NCI-H82 treated with DMSO at 0.1 percent for 48 hours (cell line): ENCODE data around the gene ACSBG1.
A peak's percentile ranks its signal among the peaks of the same experiment; 100 is the strongest.
"Not testable (repeated sequence)": the region's sequence is repeated elsewhere in the genome, so short reads cannot be mapped to it uniquely, and the experiment has no call there.

Source experiments
- DNase-seq: peaks from one replicate; lab custom pipeline; 2025; ENCODE audit not compliant: unreplicated experiment; lab: John Stamatoyannopoulos, UW

The ACSBG1 gene

DNA sequence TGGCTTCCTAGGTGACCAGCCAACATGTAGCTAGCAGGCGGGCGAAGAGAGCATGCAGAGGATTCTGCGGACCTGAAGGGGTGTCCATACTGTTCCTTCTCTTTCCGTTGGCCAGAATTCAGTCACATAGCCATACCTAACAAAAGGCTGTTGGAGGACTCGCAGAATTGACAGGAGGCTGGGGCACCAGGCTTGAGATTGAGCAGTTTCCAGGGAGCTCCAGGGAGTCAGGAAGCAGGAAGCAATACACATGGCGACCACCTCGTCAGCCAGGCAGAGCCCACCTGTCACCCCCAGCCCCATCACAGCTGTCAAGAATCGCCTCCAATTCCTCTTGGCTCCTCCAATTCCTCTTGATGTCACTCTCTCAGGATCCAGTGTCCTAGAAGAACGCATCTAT is 16.8 kb upstream of the ACSBG1 start:
- DNase-seq, result no peak

DNA sequence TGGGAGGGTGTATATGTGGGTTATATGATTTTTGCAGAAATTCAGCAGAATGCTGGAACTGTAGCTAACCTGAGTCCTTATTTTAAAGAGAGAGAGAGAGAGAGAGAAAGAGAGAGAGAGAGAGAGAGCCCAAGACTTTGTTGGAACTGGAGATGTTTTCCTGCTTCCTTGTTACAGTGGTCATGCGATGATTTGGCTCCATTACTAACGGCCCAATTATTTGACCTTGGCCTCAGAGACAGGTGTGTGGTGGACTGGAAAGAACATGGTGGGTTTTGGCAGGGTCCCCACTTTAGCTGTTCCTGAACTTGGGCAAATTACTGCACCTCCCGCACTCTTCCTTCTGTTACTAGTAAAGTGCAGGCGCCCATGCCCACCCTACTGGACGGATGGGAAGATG is 14.8 kb upstream of the ACSBG1 start:
- DNase-seq, result no peak

DNA sequence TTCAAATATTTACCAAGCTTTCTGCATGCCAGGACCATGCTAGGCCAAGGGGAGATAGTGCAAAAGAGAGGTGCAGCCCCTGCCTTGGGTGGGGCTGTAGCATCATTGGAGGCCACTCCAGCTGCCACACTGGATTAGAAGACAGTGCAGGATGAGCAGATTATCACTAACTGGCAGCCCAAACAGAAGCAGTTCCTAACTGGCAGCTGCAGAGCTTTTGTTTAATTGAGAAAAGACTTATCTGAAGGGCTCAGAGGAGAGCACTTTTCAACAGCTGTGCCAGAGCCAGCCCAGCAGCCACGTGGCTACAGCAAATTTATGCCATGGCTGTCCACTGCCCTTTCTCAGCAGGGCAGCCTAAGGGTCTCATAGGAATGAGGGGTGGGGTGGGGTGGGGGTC is 13.5 kb upstream of the ACSBG1 start:
- DNase-seq, result peak; percentile 14

DNA sequence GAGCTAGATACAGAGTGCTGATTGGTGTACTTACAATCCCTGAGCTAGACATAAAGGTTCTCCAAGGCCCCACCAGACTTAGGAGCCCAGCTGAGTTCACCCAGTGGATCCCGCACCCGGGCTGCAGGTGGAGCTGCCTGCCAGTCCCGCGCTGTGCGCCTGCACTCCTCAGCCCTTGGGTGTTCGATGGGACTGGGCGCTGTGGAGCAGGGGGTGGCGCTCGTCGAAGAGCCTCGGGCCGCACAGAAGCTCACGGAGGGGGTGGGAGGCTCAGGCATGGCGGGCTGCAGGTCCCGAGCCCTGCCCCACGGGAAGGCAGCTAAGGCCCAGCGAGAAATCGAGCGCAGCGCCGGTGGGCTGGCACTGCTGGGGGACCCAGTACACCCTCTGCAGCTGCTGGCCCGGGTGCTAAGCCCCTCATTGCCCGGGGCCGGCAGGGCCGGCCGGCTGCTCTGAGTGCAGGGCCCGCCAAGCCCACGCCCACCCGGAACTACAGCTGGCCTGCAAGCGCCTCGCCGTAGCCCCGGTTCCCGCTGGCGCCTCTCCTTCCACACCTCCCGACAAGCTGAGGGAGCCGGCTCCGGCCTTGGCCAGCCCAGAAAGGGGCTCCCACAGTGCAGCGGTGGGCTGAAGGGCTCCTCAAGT is 11.7 kb upstream of the ACSBG1 start:
- DNase-seq, result not testable (repeated sequence)

DNA sequence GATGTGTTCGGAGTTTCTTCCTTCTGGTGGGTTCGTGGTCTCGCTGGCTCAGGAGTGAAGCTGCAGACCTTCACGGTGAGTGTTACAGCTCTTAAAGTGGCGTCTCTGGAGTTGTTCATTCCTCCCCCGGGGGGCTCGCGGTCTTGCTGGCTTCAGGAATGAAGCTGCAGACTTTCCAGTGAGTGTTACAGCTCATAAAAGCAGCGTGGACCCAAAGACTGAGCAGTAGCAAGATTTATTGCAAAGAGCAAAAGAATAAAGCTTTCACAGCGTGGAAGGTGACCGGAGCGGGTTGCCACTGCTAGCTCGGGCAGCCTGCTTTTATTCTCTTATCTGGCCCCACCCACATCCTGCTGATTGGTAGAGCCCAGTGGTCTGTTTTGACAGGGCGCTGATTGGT is 11.0 kb upstream of the ACSBG1 start:
- DNase-seq, result not testable (repeated sequence)

DNA sequence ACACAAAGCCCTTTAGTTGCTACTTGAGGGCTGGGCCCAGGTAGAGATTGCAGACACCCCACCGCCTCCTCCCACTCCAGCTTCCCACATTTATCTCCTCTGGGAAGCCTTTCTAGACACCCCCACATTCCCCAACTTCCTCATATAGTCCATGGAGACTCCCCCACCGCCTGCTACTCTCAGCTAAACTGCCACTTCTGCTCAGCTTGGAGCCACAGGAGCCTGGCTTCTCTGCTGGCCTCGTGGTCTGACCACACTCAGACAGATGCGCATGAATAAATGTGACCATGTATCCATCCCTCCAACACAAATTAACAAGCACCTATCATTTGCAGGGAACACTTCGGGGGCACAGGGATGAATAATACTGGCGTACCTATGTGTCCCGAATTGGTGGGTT is 10.5 kb upstream of the ACSBG1 start:
- no peak for DNase-seq

DNA sequence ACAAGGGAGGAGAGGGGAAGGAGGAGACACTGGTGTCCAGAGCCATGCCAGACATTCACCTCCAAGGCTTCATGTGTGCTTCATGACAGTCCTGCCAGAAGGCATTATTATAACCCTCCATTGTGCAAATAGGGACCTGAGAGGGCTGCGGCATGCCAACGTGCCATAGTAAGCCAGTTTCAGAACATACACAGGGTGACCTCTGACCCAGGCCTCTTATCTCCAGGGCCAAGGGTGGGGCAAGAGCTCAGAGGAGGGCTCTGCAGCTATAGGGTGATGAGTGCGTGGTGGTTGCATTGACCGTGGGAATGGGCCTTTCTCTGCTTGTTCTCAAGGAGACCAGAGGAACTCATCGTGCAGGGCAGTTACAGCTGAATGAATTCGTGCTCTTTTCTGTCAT is 9.7 kb upstream of the ACSBG1 start:
- DNase-seq, result no peak

DNA sequence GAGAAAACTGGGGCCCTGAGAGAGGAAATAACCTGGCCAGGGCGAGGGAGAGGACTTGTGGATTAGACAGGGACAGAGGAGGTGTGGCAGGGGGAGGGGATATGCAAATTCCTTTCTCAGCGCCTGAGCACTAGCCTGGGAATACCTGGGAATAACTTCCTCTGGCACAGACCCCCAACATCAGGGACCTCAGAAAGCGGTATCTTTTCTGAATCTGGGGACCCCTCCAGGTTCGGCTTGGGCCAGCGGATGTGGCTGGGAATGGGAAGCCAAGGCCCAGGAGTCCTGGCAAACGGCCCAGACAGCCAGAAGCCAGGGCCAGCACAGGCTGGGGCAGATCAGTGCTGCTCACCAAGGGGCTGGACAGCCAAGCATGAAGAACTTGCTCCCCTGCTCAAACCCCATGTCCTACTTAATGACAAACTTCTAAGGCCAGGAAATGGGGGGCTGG is 9.2 kb upstream of the ACSBG1 start:
- peak; percentile 10 for DNase-seq

DNA sequence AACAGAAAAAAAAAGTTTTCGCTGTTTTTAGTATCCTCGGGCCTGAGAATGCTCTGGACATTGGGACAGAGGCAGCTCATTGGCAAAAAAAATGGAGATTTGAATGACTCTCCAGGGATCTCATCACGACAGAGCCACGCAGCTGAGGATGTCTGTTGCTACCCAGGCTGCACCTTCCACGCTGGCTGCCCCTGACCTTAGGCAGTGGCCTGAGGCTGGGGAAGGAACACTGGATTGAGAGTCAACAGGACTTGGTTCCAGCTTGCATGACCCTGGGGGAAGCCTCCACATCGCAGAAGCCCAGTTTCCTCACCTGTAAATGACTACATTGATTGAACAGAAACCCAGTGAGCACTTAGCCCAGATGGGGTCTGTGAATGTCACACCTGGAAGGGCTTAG is 8.7 kb upstream of the ACSBG1 start:
- no peak for DNase-seq

DNA sequence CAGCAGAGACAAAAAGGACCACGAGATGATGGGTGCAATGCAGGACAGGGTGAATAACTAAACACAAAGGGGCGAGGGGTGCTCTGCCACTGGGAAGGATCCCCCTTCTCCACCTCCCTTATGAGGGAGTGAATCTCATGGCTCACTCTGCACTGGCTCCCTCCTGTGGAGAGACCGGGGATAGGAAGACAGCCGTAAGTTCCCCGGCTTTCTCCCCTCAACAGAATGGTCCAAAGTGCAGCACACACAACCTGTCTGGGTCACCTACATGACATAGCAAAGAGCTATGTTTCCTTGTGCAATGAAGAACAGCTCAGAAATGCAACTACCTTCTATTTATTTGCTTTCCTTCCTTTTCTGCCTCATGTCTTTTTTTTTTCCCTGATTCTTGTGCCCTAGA is 7.8 kb upstream of the ACSBG1 start:
- DNase-seq, result no peak

DNA sequence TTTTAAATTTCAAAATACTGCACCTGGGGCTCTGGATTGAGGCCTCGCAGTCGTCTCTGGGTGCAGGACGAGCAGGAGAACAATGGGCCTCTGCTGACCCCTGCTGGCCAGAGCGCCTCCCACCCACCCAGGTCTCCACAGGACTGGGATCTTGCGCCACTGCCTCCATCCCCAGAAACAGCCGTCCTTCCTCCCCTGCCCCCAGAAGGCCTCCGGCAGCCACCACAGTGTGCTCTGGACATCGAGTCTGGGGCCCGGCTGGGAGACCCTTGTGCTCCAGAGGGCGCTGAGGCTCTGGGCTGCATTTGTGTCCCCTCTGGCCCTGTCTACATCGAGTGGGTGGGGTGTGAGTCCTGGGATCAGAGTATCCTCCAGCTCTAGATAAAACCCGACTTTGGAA is 6.7 kb upstream of the ACSBG1 start:
- DNase-seq, result peak; percentile 28

DNA sequence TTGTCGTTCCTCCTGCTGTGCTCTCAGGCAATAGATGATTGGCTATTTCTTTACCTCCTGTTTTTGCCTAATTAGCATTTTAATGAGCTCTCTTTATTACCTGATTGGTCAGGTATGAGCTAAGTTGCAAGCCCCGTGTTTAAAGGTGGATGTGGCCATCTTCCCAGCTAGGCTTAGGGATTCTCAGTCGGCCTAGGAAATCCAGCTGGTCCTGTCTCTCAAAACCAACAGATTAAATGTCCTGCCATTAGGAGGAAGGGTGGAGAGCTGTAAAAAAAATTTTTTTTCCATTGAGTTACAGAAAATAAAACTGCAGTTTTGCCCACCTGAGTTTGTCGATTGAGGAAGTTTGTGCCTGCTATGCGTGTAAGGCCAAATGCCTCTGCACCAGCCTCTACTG is 5.4 kb upstream of the ACSBG1 start:
- no peak for DNase-seq

DNA sequence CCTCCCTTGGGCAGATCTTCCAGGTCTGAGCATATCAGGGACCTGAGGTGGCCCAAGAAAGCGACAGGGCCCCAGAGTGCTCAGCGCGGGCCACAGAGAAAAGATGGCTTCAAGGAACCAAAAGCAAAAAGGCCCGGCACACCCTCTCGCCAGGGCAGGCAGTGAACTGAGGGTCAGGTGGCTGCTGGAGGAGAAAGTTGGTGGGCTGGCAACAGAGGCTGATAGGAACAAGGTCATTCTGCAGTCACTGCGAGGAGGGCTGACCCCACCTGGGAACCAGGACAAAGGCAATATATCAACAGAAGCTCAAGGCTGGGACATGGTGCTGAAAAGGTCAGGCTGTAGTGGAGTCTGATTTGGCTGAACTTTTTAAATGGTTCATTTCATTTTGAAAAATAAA is 2.8 kb upstream of the ACSBG1 start:
- DNase-seq, result no peak

DNA sequence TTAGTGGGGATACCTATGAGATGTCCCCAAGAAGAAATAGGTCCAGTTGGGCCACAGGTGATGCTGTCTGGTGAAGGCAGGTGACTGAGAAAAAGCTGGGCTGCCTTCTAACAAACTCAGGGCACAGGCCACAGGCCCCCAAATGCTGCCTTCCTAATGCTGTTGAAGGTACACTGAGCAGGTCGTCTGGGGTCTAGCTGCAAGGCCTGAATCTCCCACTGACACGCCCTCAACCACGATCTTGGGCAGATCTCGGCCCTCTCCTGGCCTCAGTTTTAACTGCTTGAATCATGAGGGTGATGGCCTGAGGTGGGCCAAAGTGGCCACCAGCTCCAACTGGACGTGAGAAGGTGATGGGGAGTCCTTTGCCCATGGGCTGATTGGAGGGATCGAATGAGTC is 2.1 kb upstream of the ACSBG1 start:
- no peak for DNase-seq

DNA sequence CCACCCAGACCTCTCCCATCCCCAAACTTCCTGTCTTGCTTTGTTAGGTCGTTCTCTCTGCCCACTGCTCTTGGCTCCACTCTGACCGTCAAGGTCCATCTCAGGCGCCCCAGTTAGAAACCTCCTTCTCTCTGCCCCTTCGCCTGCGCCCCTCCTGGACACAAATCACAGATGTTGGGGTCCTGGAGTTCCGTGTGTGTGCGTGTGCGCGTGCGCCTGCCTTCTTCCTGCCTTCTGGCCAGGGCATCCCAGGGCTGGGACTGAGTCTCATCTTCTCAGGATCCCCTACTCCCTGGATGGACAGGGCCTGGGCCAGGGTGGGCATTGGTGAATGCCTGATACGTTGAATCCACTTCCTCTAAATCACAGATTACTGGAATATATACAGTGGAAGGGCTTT is 869 bp downstream of the ACSBG1 start:
- DNase-seq, result no peak

DNA sequence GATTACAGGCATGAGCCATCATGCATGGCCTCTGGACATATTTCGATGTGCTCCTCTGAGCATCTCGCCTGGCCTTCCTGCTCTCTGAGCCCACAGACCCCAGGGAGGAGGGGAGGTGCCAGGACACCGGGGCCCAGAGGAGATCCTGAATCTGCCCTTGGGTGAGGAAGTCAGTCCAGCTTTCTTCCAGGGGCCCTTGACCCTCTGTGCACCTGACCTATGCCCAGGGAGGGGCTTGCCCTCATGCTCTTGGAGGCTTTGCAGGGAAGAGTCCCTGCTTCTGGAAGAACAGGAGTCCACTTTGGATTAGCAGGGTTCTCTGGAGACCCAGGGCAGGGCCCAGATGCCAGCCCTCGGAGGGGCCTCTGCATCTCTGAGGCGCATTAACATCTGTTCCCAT is 1.4 kb downstream of the ACSBG1 start:
- no peak for DNase-seq

DNA sequence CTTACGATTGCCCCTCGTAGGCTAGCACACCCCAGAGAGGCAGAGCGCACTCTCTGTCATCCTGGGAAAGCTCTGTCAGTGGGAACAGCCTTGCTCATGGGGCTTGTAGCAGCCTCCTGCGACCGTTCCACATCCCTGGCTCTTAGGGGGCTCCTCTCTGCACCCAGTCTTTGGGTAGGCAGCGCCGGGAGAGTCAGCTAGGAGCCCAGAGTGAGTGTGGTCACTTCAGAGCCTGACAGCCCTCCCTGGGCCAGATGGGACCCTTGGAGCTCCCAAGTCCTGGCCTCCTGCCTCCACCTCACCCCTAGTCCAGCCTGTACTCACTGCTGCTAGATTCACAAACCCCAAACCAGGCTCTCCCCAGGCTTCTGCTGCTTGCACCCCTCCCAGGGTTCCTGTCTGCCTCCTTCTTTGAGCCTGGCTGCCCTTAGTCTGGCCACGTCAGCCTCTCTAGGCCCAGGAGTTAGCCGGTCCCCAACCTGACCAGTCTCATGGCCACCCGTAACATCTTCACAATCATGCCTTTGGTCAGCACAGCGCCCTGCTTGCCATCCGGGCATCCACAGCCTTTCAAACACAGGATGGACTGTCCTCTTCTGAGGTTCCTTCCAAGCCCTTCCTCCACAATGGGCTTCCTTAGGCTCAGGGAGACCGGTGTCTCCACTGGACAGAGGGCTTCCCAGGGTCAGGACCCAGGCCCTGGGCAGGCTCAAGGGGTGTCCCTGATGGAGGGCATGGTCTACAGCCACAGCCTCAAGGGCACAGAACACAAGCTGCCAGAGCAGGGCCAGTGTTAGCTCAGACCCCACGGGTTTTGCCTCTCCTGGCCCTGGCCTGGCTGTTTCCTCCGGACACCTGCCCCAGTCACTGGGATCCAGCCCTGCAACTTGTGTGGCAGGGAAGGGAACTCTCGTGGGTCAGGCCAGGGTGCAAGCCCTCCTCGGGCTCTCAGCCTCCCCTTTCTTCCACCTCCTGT is 4.6 kb downstream of the ACSBG1 start:
- DNase-seq, result no peak

DNA sequence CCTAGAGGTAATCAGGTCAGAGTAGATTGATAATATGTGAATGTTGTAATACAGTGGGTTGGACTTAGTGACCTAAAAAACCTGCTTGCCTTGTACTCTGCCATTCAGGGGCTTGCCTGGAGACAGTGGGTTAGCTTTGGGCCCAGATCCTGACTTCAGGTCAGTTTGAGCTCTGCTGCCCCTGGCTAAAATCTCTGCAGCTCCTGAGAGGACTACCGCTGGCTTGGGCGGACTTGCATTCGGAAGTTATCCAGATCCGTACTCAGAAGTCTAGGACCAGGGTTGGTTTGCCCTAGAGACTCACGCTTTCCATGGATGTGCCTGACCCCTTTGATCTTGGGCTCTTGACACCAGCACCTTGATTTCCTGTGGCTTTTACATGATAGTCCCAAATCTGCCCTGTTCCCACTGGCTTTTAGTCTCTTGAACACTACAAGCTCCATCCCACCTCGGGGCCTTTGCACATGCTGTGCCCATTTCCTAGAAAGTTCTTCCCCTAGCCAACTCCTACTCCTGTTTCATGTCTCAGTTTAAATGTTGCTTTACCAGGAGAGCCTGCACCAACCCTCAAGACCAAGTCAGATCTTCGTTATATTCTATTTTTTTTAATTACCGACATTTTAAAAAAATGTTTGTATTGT is 5.9 kb downstream of the ACSBG1 start:
- DNase-seq, result no peak

DNA sequence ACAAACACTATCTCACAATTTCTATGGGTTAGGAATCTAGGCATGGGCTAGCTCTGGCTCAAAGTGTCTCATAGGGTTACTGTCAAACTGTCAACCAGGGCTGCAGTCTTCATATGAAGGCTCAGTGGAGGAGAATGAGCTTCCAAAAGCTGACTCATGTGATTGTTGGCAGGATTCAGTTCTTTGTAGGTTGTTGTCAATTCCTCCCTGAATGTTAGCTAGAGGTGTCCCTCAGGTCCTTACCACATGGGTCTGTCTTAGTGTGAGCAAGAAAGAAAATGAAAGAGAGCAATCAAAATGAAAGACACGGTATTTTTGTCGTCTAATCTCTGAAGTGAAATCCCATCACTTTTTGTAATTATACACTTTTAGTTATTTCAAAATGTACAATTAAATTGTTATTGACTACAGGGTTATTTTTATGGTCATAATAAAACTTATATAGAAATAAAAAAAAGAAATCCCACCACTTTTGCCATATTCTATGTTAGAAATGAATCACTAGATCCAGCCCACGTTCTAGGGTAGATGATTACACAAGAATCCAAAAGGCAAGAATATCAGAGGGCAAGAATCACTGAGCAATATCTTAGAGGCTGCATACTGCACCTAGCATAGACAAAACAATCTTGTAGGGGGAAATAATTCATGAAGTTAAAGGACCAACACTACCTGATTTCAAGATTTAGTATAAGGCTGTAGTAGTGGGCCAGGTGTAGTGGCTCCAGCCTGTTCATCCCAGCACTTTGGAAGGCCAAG is 8.4 kb downstream of the ACSBG1 start:
- no peak for DNase-seq

DNA sequence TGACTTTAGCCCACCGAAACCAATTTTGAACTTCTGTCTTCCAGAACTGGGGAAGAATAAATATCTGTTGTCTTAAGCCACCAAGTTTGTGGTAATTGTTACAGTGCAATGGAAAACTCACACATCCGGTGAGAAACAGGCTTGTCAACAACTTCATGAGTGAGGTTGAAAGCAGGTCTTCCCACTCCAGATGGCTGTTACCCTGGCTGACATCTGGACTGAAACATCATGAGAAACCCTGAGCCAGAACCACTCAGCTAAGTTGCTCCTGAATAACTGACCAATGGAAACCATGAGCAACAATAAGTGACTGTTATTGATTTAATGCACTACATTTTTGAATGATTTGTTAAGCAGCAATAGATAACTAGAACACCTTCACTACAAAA is 10.3 kb downstream of the ACSBG1 start:
- DNase-seq, result no peak

DNA sequence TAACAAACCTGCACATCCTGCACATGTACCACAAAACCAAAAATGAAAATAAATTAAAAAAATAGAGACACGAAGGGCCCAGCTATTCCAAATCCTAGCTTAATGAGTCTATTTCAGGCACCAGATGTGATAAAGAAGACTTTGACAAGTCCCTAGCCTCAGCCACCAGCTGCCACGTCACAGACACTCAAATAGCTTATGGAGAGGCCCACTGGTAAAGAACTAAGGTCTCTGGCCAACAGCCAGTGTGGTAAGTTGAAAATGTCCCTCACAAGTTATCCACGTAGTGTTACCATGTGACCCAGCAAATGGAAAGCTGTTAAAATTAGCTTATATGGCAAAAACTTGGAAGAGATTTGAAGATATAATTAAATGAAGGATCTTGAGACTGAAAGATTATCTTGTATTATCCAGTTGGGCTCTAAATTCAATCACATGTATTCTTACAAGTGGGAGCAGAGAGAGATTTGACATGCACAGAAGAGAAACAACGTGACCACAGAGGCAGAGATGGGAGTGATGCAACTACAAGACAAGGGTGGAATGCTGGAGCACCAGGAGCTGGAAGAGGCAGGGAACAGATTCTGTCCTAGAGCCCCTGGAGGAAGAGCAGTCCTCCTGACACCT is 10.9 kb downstream of the ACSBG1 start:
- peak; percentile 39 for DNase-seq
